GM23338 (cell line): ENCODE results near the gene GRK3.

Experiments
- STAT1 ChIP-seq: IDR thresholded peaks from one replicate; pipeline ENCODE4 v1.6.1; 2016; ENCODE audit warnings: antibody characterized with exemption; ENCODE audit not compliant: unreplicated experiment
- TF ChIP-seq, protein P1 (sequence below), 2 experiments: fragments of 200-600 bp in 1 of 2; sonication (generic) in 1 of 2; conservative IDR thresholded peaks; 2 replicates each; pipeline versions ENCODE4 v1.5.1 to v1.6.1; 2016 to 2017; ENCODE audit warnings: antibody characterized with exemption in 2 of 2, low read depth in 2 of 2, mild to moderate bottlenecking in 2 of 2, moderate library complexity in 1 of 2

DNA sequence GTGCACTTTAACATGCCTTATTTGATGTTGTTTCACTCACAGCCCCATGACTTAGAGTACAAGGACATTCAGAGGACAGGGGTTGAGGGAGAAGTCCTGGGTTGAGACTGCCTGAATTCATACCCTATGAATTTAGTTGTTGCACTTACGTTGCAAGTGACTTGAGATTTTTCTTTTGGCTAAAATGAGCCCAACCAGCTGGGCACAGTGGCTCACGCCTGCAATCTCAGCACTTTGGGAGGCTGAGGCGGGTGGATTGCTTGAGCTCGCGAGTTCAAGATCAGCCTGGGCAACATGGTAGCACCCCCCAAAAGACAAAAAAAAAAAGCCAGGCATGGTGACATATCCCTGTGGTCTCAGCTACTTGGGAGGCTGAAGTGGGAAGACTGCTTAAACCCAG, 7.3 kb upstream of the GRK3 start:
- TF ChIP-seq, protein P1, sequence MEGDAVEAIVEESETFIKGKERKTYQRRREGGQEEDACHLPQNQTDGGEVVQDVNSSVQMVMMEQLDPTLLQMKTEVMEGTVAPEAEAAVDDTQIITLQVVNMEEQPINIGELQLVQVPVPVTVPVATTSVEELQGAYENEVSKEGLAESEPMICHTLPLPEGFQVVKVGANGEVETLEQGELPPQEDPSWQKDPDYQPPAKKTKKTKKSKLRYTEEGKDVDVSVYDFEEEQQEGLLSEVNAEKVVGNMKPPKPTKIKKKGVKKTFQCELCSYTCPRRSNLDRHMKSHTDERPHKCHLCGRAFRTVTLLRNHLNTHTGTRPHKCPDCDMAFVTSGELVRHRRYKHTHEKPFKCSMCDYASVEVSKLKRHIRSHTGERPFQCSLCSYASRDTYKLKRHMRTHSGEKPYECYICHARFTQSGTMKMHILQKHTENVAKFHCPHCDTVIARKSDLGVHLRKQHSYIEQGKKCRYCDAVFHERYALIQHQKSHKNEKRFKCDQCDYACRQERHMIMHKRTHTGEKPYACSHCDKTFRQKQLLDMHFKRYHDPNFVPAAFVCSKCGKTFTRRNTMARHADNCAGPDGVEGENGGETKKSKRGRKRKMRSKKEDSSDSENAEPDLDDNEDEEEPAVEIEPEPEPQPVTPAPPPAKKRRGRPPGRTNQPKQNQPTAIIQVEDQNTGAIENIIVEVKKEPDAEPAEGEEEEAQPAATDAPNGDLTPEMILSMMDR (conservative IDR thresholded peaks at IDR 0.05; ENCODE audit: low read depth in 2 of 2): no peak
- TF ChIP-seq STAT1: no peak
